Measurements from ENCODE around the gene PDE8B. TPM values are rescaled to one million over a fixed set of nuclear protein-coding genes. Genes with fewer than 3 reads are reported as not detected.

Gene PDE8B
- total RNA-seq, 1 experiment from 2014 or later, result 0.86 TPM

DNA sequence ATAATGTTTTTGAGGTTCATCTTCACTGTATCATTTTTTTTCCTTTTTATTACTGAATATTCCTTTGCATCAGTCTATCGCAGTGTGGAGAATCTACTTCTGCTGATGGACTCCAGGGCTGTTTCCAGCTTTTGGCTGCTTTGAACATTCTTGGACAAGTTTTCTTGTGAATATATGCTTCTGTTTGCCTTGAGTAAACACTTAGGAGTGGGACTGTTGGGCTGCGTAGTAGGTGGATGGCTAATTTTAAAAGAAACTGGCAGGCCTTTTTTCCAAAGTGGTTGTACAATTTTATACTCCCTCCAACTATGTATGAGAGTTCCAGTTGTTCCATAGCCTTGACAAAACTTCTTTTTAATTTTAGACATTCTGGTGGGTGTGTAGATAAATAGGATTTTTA is 179.3 kb downstream of the PDE8B start:
- H3K4me1 ChIP-seq, result peaks cover 13% of the 10 kb centered on the region
- H3K9me3 ChIP-seq, result no peaks in the 10 kb centered on the region
- DNase-seq, result no peak
- intact Hi-C loops (cut with micrococcal nuclease; ENCODE audit: unreplicated experiment), result no loop called here
- no peaks in the 10 kb centered on the region for H3K27me3 ChIP-seq (replicated peaks; ENCODE audit: control insufficient read depth, insufficient read depth, low read length)
- Mint-ChIP-seq H3K36me3 (ENCODE audit: insufficient read depth, unreplicated experiment) (no peaks in the 10 kb centered on the region), H3K4me1 (ENCODE audit: low read depth, unreplicated experiment) (peaks cover 24% of the 10 kb centered on the region), H3K9me3 (ENCODE audit: unreplicated experiment) (peaks cover 21% of the 10 kb centered on the region), H3K4me3 (ENCODE audit: unreplicated experiment) (no peak overlapping the region), H3K27ac (ENCODE audit: unreplicated experiment) (no peak overlapping the region), H3K27me3 (ENCODE audit: insufficient read depth, unreplicated experiment) (no peaks in the 10 kb centered on the region)
- no peaks in the 10 kb centered on the region for H3K36me3 ChIP-seq (ENCODE audit: control insufficient read depth, insufficient read depth, low read length)
- ChIA-PET CTCF (no interaction called here), POLR2A (no interaction called here)
- H3K4me3 ChIP-seq (ENCODE audit: low read depth, low read length), result no peak overlapping the region
- no TSS peak for BruUV-seq (replicated peaks)
- no peak for TF ChIP-seq CTCF (IDR thresholded peaks at IDR 0.05; ENCODE audit: insufficient read depth in 1 of 2, low read depth in 1 of 2, low read length in 1 of 2, severe bottlenecking in 1 of 2, unreplicated experiment in 1 of 2)

DNA sequence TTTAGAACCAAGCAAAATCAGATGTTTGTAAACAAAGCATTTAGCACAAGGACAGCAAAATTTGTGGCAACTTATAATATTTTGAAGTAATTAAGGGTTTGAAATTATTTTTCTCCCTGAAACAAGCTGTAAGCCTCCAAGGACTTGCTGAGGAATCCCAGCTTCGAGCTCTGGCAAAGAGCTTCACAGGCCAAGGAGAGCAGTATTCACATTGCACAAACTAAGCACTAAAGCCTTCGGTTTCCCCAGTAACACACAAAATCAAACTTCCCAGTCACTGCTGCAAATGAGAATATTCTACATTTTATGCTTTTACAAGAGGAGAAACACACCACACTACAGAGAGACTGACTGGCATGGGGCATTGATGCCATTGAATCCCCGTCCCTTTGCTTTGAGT is 179.7 kb downstream of the PDE8B start:
- Histone ChIP-seq H3K27me3 (replicated peaks; ENCODE audit: control insufficient read depth, insufficient read depth, low read length) (no peaks in the 10 kb centered on the region), H3K4me3 (ENCODE audit: low read depth, low read length) (no peak overlapping the region), H3K4me1 (peaks cover 15% of the 10 kb centered on the region), H3K36me3 (ENCODE audit: control insufficient read depth, insufficient read depth, low read length) (no peaks in the 10 kb centered on the region), H3K9me3 (no peaks in the 10 kb centered on the region)
- no peak for TF ChIP-seq CTCF (IDR thresholded peaks at IDR 0.05; ENCODE audit: insufficient read depth in 1 of 2, low read depth in 1 of 2, low read length in 1 of 2, severe bottlenecking in 1 of 2, unreplicated experiment in 1 of 2)
- no peaks in the 10 kb centered on the region for H3K36me3 Mint-ChIP-seq (ENCODE audit: insufficient read depth, unreplicated experiment)
- CTCF ChIA-PET, result no interaction called here
- POLR2A ChIA-PET, result no interaction called here
- H3K27ac Mint-ChIP-seq (ENCODE audit: unreplicated experiment), result no peak overlapping the region
- H3K27me3 Mint-ChIP-seq (ENCODE audit: insufficient read depth, unreplicated experiment), result no peaks in the 10 kb centered on the region
- no peak for DNase-seq
- intact Hi-C loops (cut with micrococcal nuclease; ENCODE audit: unreplicated experiment), result no loop called here
- H3K4me1 Mint-ChIP-seq (ENCODE audit: low read depth, unreplicated experiment), result peaks cover 24% of the 10 kb centered on the region
- peaks cover 17% of the 10 kb centered on the region for H3K9me3 Mint-ChIP-seq (ENCODE audit: unreplicated experiment)
- H3K4me3 Mint-ChIP-seq (ENCODE audit: unreplicated experiment), result no peak overlapping the region
- no TSS peak for BruUV-seq (replicated peaks)

GRCh38 chr5:77390795-77391194 is 180.3 kb downstream of the PDE8B start:
- H3K27ac Mint-ChIP-seq (ENCODE audit: unreplicated experiment), result no peak overlapping the region
- TF ChIP-seq CTCF (IDR thresholded peaks at IDR 0.05; ENCODE audit: insufficient read depth in 1 of 2, low read depth in 1 of 2, low read length in 1 of 2, severe bottlenecking in 1 of 2, unreplicated experiment in 1 of 2), result no peak
- Histone ChIP-seq H3K9me3 (no peaks in the 10 kb centered on the region), H3K4me1 (peaks cover 16% of the 10 kb centered on the region), H3K36me3 (ENCODE audit: control insufficient read depth, insufficient read depth, low read length) (no peaks in the 10 kb centered on the region), H3K4me3 (ENCODE audit: low read depth, low read length) (no peak overlapping the region), H3K27me3 (replicated peaks; ENCODE audit: control insufficient read depth, insufficient read depth, low read length) (no peaks in the 10 kb centered on the region)
- H3K36me3 Mint-ChIP-seq (ENCODE audit: insufficient read depth, unreplicated experiment), result no peaks in the 10 kb centered on the region
- intact Hi-C loops (cut with micrococcal nuclease; ENCODE audit: unreplicated experiment), result no loop called here
- ChIA-PET CTCF (no interaction called here), POLR2A (no interaction called here)
- no peak overlapping the region for H3K4me3 Mint-ChIP-seq (ENCODE audit: unreplicated experiment)
- H3K4me1 Mint-ChIP-seq (ENCODE audit: low read depth, unreplicated experiment), result peaks cover 24% of the 10 kb centered on the region
- DNase-seq, result no peak
- H3K27me3 Mint-ChIP-seq (ENCODE audit: insufficient read depth, unreplicated experiment), result no peaks in the 10 kb centered on the region
- peaks cover 11% of the 10 kb centered on the region for H3K9me3 Mint-ChIP-seq (ENCODE audit: unreplicated experiment)
- no TSS peak for BruUV-seq (replicated peaks)

All from Caco-2 (cell line).